K562 (cell line): ENCODE data around the gene ZDHHC14. TPM values are rescaled to one million over a fixed set of nuclear protein-coding genes. Genes with fewer than 3 reads are reported as not detected.

Experiments
- ATAC-seq: fragments of 200-7000 bp; cut with Tn5 transposase; 3 replicates; pipeline ENCODE4 v1.9.1; 2020; ENCODE audit warnings: moderate library complexity
- BruUV-seq: library from RNA; stranded (reverse); fragments of 400-500 nt; replicated peaks from 2 replicates; lab custom pipeline; 2021; lab: Mats Ljungman, UMichigan
- CTCF ChIA-PET: fragments of 300-600 bp; formaldehyde crosslinking; extraction: SDS; loops from one replicate; lab custom pipeline; 2021; ENCODE audit warnings: low intra/inter-chr PET ratio; lab: Yijun Ruan, JAX
- POLR2A ChIA-PET: fragments of 300-600, 350-650 bp; sonication (Branson Sonifier 250); formaldehyde crosslinking; extraction: SDS; loops from one replicate; lab custom pipeline; 2021; ENCODE audit warnings: antibody characterized with exemption, inconsistent platforms; lab: Yijun Ruan, JAX
- DNase-seq, 4 experiments: peaks; one replicate each; pipeline versions ENCODE4 v3.0.0 to v3.0.0-alpha.2; 2011 to 2018; ENCODE audit warnings: low spot score in 3 of 4, mixed read lengths in 3 of 4; ENCODE audit errors: extremely low read depth in 1 of 4
- FAIRE-seq: peaks from 2 replicates; lab custom pipeline; 2011; peaks lifted over from hg19 to GRCh38; lab: Jason Lieb, UNC
- H2AFZ ChIP-seq: 2 replicates; pipeline ENCODE4 v1.6.0; 2011; ENCODE audit warnings: low read depth, low read length, control low read depth, inconsistent platforms
- H3K27ac ChIP-seq: fragments of 200-600 bp; 3 replicates; pipeline ENCODE4 v1.8.0; 2011; ENCODE audit warnings: low read depth, mild to moderate bottlenecking, control low read depth, inconsistent platforms, low read length, moderate library complexity, mixed read lengths; ENCODE audit errors: extremely low read depth
- H3K27me3 ChIP-seq, 2 experiments: fragments of 300-600 bp in 1 of 2; 2 replicates in 1 of 2; 3 replicates in 1 of 2; pipeline versions ENCODE4 v1.6.0 to v1.8.0; 2011; ENCODE audit warnings: inconsistent platforms in 2 of 2, low read length in 2 of 2, mild to moderate bottlenecking in 1 of 2, mixed read lengths in 1 of 2, moderate library complexity in 1 of 2; ENCODE audit not compliant: control insufficient read depth in 2 of 2, insufficient read depth in 2 of 2
- H3K36me3 ChIP-seq: fragments of 300-600 bp; 3 replicates; pipeline ENCODE4 v1.8.0; 2011; ENCODE audit warnings: mild to moderate bottlenecking, low read length, inconsistent platforms; ENCODE audit not compliant: control insufficient read depth, insufficient read depth
- H3K4me1 ChIP-seq, 2 experiments: fragments of 200-600 bp in 1 of 2; replicated peaks in 1 of 2; 2 replicates in 1 of 2; 3 replicates in 1 of 2; pipeline versions ENCODE4 v1.5.1 to v1.8.0; 2011; ENCODE audit warnings: inconsistent platforms in 2 of 2, low read length in 2 of 2, mild to moderate bottlenecking in 1 of 2, mixed read lengths in 1 of 2, moderate library complexity in 1 of 2; ENCODE audit not compliant: control insufficient read depth in 2 of 2, insufficient read depth in 2 of 2
- H3K4me2 ChIP-seq: 2 replicates; pipeline ENCODE4 v1.6.1; 2011; ENCODE audit warnings: low read length, control low read depth, inconsistent platforms, mixed read lengths; ENCODE audit not compliant: insufficient read depth
- H3K4me3 ChIP-seq: fragments of 200-600 bp; sonication (generic), shearing (Covaris generic); 2 replicates; pipeline ENCODE4 v1.5.1; 2016; ENCODE audit warnings: control low read depth, inconsistent platforms
- H3K79me2 ChIP-seq: fragments of 200-600 bp; 3 replicates; pipeline ENCODE4 v1.8.0; 2011; ENCODE audit warnings: low read length, inconsistent platforms; ENCODE audit not compliant: control insufficient read depth, insufficient read depth
- H3K9ac ChIP-seq, 2 experiments: 2 replicates each; pipeline versions ENCODE4 v1.6.0 to v1.6.1; 2011; ENCODE audit warnings: low read depth in 2 of 2, low read length in 2 of 2, control low read depth in 1 of 2, inconsistent platforms in 1 of 2, mild to moderate bottlenecking in 1 of 2, mixed read lengths in 1 of 2; ENCODE audit not compliant: insufficient read depth in 1 of 2
- H3K9me1 ChIP-seq: one replicate; pipeline ENCODE4 v1.6.0; 2011; ENCODE audit warnings: inconsistent platforms, mild to moderate bottlenecking, low read length, moderate library complexity; ENCODE audit not compliant: control insufficient read depth, insufficient read depth
- H3K9me3 ChIP-seq: replicated peaks from 2 replicates; pipeline ENCODE4 v1.5.1; 2011; ENCODE audit warnings: low read depth, low read length, inconsistent platforms; ENCODE audit not compliant: control insufficient read depth, insufficient read depth
- H4K20me1 ChIP-seq: replicated peaks from 2 replicates; pipeline ENCODE4 v1.6.1; 2011; ENCODE audit warnings: low read length, inconsistent platforms, mixed read lengths; ENCODE audit not compliant: control insufficient read depth, insufficient read depth
- BRCA1 ChIP-seq, 2 experiments: fragments of 450-650 bp in 1 of 2; sonication (generic) in 1 of 2; formaldehyde crosslinking in 1 of 2; IDR thresholded peaks; 2 replicates each; pipeline versions ENCODE4 v1.5.0 to v1.6.1; 2017 to 2020; ENCODE audit warnings: mild to moderate bottlenecking in 1 of 2, missing genetic modification reagents in 1 of 2
- E2F8 ChIP-seq: fragments of 450-650 bp; IDR thresholded peaks from 2 replicates; pipeline ENCODE4 v1.7.1; 2018; ENCODE audit warnings: mild to moderate bottlenecking, low read depth; ENCODE audit not compliant: partially characterized antibody
- FOXM1 ChIP-seq, 2 experiments: fragments of 450-650 bp in 1 of 2; sonication (generic) in 1 of 2; formaldehyde crosslinking in 1 of 2; IDR thresholded peaks; 2 replicates each; pipeline versions ENCODE4 v1.6.1 to v1.9.0; 2017 to 2022; ENCODE audit warnings: low read depth in 2 of 2, mild to moderate bottlenecking in 2 of 2, missing genetic modification reagents in 1 of 2, moderate library complexity in 1 of 2
- KDM1A ChIP-seq, 2 experiments: fragments of 450-650 bp; IDR thresholded peaks; 2 replicates each; pipeline ENCODE4 v1.6.1; 2016; ENCODE audit warnings: mild to moderate bottlenecking in 2 of 2
- MED1 ChIP-seq: sonication (generic); formaldehyde crosslinking; IDR thresholded peaks from 2 replicates; pipeline ENCODE4 v1.8.1; 2023; ENCODE audit warnings: missing genetic modification reagents, borderline replicate concordance
- MLX ChIP-seq, 2 experiments: fragments of 450-650 bp in 1 of 2; sonication (generic) in 1 of 2; formaldehyde crosslinking; conservative IDR thresholded peaks; 2 replicates each; pipeline versions ENCODE4 v1.4.0 to v1.8.1; 2020 to 2022; ENCODE audit warnings: mild to moderate bottlenecking in 1 of 2, missing genetic modification reagents in 1 of 2
- NCOA4 ChIP-seq: fragments of 450-650 bp; IDR thresholded peaks from 2 replicates; pipeline ENCODE4 v1.6.1; 2018; ENCODE audit warnings: mild to moderate bottlenecking; ENCODE audit not compliant: partially characterized antibody
- RB1 ChIP-seq: fragments of 450-650 bp; IDR thresholded peaks from 2 replicates; pipeline ENCODE4 v1.6.1; 2017; ENCODE audit warnings: low read depth, mild to moderate bottlenecking
- TAL1 ChIP-seq: fragments of 450-650 bp; IDR thresholded peaks from 2 replicates; pipeline ENCODE4 v1.6.1; 2016; ENCODE audit warnings: mild to moderate bottlenecking
- ZNF398 ChIP-seq: fragments of 250-450 bp; sonication (Bioruptor Pico); IDR thresholded peaks from 2 replicates; pipeline ENCODE4 v1.8.0; 2021; ENCODE audit warnings: moderate library complexity, mild to moderate bottlenecking, inconsistent platforms
- ZNF644 ChIP-seq: fragments of 200-800 bp; sonication (Bioruptor generic); IDR thresholded peaks from 2 replicates; pipeline ENCODE4 v1.6.1; 2016; ENCODE audit warnings: low read depth, missing genetic modification characterization, missing compliant biosample characterization
- ZNF75A ChIP-seq: fragments of 450-650 bp; formaldehyde crosslinking; IDR thresholded peaks from 2 replicates; pipeline ENCODE4 v1.4.0; 2020; ENCODE audit warnings: mild to moderate bottlenecking
- ZNF778 ChIP-seq: fragments of 450-650 bp; formaldehyde crosslinking; IDR thresholded peaks from 2 replicates; pipeline ENCODE4 v1.4.0; 2020; ENCODE audit warnings: mild to moderate bottlenecking, moderate library complexity
- WGBS: fragments of 100-300 bp; shearing (Covaris generic); methylation state at CpG from one replicate; pipeline ENCODE4 v1.1.6; 2016; ENCODE audit warnings: low coverage, mixed read lengths; ENCODE audit not compliant: insufficient coverage; ENCODE audit errors: missing lambda C conversion rate; 5-methylcytosine and 5-hydroxymethylcytosine counted together
- in situ Hi-C: fragments of 300-500 bp; cut with MboI; formaldehyde crosslinking; loops from 4 replicates; pipeline ENCODE4 v1.15.0; 2018; ENCODE audit warnings: inconsistent platforms, mixed read lengths
- intact Hi-C: fragments of 100-400 bp; cut with micrococcal nuclease; formaldehyde crosslinking; loops from 2 replicates; pipeline ENCODE4 v1.14.2; 2022
- polyA plus RNA-seq, 8 experiments: library from polyadenylated mRNA; depleted of rRNA in 4 of 8; stranded (reverse) in 5 of 8; unstranded in 3 of 8; fragments of >200 nt; fragmentation: Nextera tagmentation in 2 of 8; fragmentation: Illumina TruSeq in 1 of 8; extraction: Ambion mirVana in 2 of 8; extraction: Trizol in 1 of 8; gene quantifications; 2 replicates each; pipeline versions ENCODE4 v1.2.1 to v1.2.3, GENCODE V29; 2011 to 2014; ENCODE audit warnings: inconsistent platforms in 1 of 8, missing spikeins in 1 of 8
- total RNA-seq, 7 experiments: library from RNA; depleted of rRNA in 6 of 7; stranded (reverse); fragments of >200 nt in 6 of 7; fragmentation: Illumina TruSeq in 2 of 7; extraction: Trizol in 2 of 7; gene quantifications; 2 replicates each; pipeline versions ENCODE4 v1.2.1 to v1.2.3, GENCODE V29; 2011 to 2021; ENCODE audit warnings: low replicate concordance in 1 of 7

ZDHHC14 gene
- total and polyA plus RNA-seq, 9 of the 15 experiments (the other 6 are each of a cell fraction or from before 2014, with no cell fraction given), result 0.92 to 23.1 (median 13.8) TPM

GRCh38 chr6:157478926-157479325 is 97.9 kb downstream of the ZDHHC14 start (continued):
- peak; percentile 46 to 71; a peak in 2 of 4 replicates for TF ChIP-seq KDM1A (IDR thresholded peaks at IDR 0.05)
- no peak for TF ChIP-seq BRCA1 (IDR thresholded peaks at IDR 0.05)
- TF ChIP-seq BRCA1 (CRISPR knock-in tag; IDR thresholded peaks at IDR 0.05), result no peak

- BruUV-seq, result no TSS peak
- H4K20me1 ChIP-seq, result no peaks in the 10 kb centered on the region
- FAIRE-seq (no peak), ATAC-seq (peak; percentile 72), DNase-seq (no peak)
- WGBS, result 52% methylated on average over 7 of the region's 7 CpGs
- intact Hi-C loops (no loop called here), in situ Hi-C loops (no loop called here)
- H3K9ac ChIP-seq, result peak overlapping the region in 1 of 2 experiments; percentile 77; a peak in 1 of 4 replicates
- H2AFZ ChIP-seq, result 0 out of 2 replicates have a peak overlapping the region, but pooled peaks have one; percentile 16
- H3K36me3 ChIP-seq, result no peaks in the 10 kb centered on the region
- H3K79me2 ChIP-seq, result peaks cover 14% of the 10 kb centered on the region; the same call in 2 of the 3 replicates
- ChIA-PET POLR2A (interaction anchor here (0.5 to 0.8 kb wide), 3 partner anchors 8 to 96 kb away, joined by 3 to 4 read pairs (median 4); no protein-coding TSS in a partner anchor), CTCF (no interaction called here)
- H3K9me3 ChIP-seq, result no peaks in the 10 kb centered on the region
- no peaks in the 10 kb centered on the region for H3K9me1 ChIP-seq
- H3K4me3 ChIP-seq, result no peak overlapping the region
- peak overlapping the region; percentile 20; the same call in 1 of the 3 replicates for H3K27ac ChIP-seq
- H3K27me3 ChIP-seq, result no peaks in the 10 kb centered on the region; a peak in 1 of 5 replicates
- peak overlapping the region; percentile 45; the same call in 1 of the 2 replicates for H3K4me2 ChIP-seq
- peaks cover 10 to 17% of the 10 kb centered on the region in 2 experiments for H3K4me1 ChIP-seq
- no peak for TF ChIP-seq ZNF75A (CRISPR knock-in tag)
- no peak for TF ChIP-seq MED1 (CRISPR knock-in tag)
- TF ChIP-seq E2F8, result no peak
- TF ChIP-seq ZNF644 (tag), result no peak
- no peak for TF ChIP-seq NCOA4
- no peak for TF ChIP-seq FOXM1 (IDR thresholded peaks at IDR 0.05; ENCODE audit: low read depth)
- no peak for TF ChIP-seq FOXM1 (CRISPR knock-in tag; IDR thresholded peaks at IDR 0.05; ENCODE audit: low read depth)
- TF ChIP-seq TAL1, result 0 out of 2 replicates have a peak, but pooled peaks have one; percentile 6
- TF ChIP-seq RB1, result no peak
- TF ChIP-seq MLX (CRISPR knock-in tag; conservative IDR thresholded peaks at IDR 0.05), result no peak
- no peak for TF ChIP-seq ZNF398
- no peak for TF ChIP-seq ZNF778
These were observed 98.7 kb downstream of the ZDHHC14 start for GRCh38 chr6:157479464-157480303.
